Measurements from ENCODE around the gene CDC42BPA.

DNA sequence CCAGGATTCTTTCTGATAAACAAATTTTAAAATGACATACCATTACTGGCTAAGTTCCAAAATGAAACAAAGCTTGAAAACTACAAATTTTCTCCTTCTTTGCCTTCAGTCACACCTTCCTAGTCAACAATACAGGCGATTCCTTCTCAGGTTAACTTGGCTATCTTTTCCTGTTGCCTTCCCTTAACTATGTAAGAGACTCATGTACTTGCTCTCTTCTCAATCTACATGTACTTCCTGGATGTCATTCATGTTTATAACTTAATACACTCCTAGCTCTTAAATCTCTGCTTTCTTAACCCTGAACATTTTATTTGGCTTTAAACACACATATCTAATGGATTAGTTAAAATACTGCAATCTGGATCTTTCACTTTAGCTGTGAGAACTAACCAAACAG is 281.2 kb downstream of the CDC42BPA start:
- no peak for TF ChIP-seq GATA3 (IDR thresholded peaks at IDR 0.05; ENCODE audit: low read depth, low read length)
- TF ChIP-seq GATA2 (IDR thresholded peaks at IDR 0.05; ENCODE audit: low read depth, low read length), result no peak

Measured in SH-SY5Y (cell line).